IMR-90 (cell line): ENCODE results near the gene SCFD2. TPM values are rescaled to one million over a fixed set of nuclear protein-coding genes. Genes with fewer than 3 reads are reported as not detected.

Experiments
- ATAC-seq: fragments of 200-7000 bp; cut with Tn5 transposase; 2 replicates; pipeline ENCODE4 v1.9.1; 2020; ENCODE audit warnings: low read depth, mild to moderate bottlenecking, moderate library complexity
- BruUV-seq: library from RNA; stranded (reverse); fragments of 400-500 nt; replicated peaks from 2 replicates; lab custom pipeline; 2021; lab: Mats Ljungman, UMichigan
- CTCF ChIA-PET: fragments of 300-600 bp; formaldehyde crosslinking; extraction: SDS; loops from one replicate; lab custom pipeline; 2021; ENCODE audit warnings: antibody characterized with exemption; lab: Yijun Ruan, JAX
- POLR2A ChIA-PET: fragments of 300-600 bp; sonication (Branson Sonifier 250); formaldehyde crosslinking; loops from one replicate; lab custom pipeline; 2022; ENCODE audit warnings: antibody characterized with exemption; ENCODE audit not compliant: unreplicated experiment; lab: Charles Lee
- DNase-seq: peaks from one replicate; pipeline ENCODE4 v3.0.0; 2013
- H2AFZ ChIP-seq: replicated peaks from 2 replicates; pipeline ENCODE3; 2013; ENCODE audit warnings: low read length, mild to moderate bottlenecking; ENCODE audit not compliant: poor library complexity
- H2AK5ac ChIP-seq: 2 replicates; pipeline ENCODE4 v1.6.1; 2013; ENCODE audit warnings: low read depth, low read length, inconsistent platforms
- H2AK9ac ChIP-seq: replicated peaks from 2 replicates; pipeline ENCODE3; 2013; ENCODE audit warnings: mild to moderate bottlenecking, low read depth, low read length, moderate library complexity; ENCODE audit not compliant: poor library complexity
- H2BK120ac ChIP-seq: 2 replicates; pipeline ENCODE4 v1.6.1; 2013; ENCODE audit warnings: low read depth, low read length, inconsistent platforms
- H2BK15ac ChIP-seq: 3 replicates; pipeline ENCODE4 v1.6.1; 2013; ENCODE audit warnings: low read depth, low read length, inconsistent platforms
- H2BK20ac ChIP-seq: 2 replicates; pipeline ENCODE4 v1.6.1; 2013; ENCODE audit warnings: low read depth, mild to moderate bottlenecking, inconsistent platforms, low read length, moderate library complexity
- H2BK5ac ChIP-seq: 2 replicates; pipeline ENCODE4 v1.6.1; 2013; ENCODE audit warnings: mild to moderate bottlenecking, low read depth, low read length, inconsistent platforms; ENCODE audit not compliant: poor library complexity, severe bottlenecking
- H3K14ac ChIP-seq: replicated peaks from 2 replicates; pipeline ENCODE4 v1.6.1; 2013; ENCODE audit warnings: low read depth, low read length, inconsistent platforms
- H3K18ac ChIP-seq: 2 replicates; pipeline ENCODE4 v1.6.1; 2013; ENCODE audit warnings: low read depth, low read length, control low read depth
- H3K23ac ChIP-seq: 2 replicates; pipeline ENCODE4 v1.6.1; 2013; ENCODE audit warnings: low read depth, low read length, inconsistent platforms
- H3K27ac ChIP-seq: 2 replicates; pipeline ENCODE4 v1.5.1; 2013; ENCODE audit warnings: mild to moderate bottlenecking, control low read depth, low read length; ENCODE audit not compliant: insufficient read depth
- H3K27me3 ChIP-seq: 2 replicates; pipeline ENCODE4 v1.6.1; 2013; ENCODE audit warnings: low read length; ENCODE audit not compliant: control insufficient read depth, insufficient read depth
- H3K36me3 ChIP-seq: 2 replicates; pipeline ENCODE4 v1.6.1; 2013; ENCODE audit warnings: low read length, mixed read lengths; ENCODE audit not compliant: control insufficient read depth, insufficient read depth
- H3K4ac ChIP-seq: 2 replicates; pipeline ENCODE4 v1.6.1; 2013; ENCODE audit warnings: low read depth, low read length, inconsistent platforms
- H3K4me1 ChIP-seq: 2 replicates; pipeline ENCODE4 v1.6.1; 2013; ENCODE audit warnings: low read length, mixed read lengths; ENCODE audit not compliant: control insufficient read depth, insufficient read depth
- H3K4me2 ChIP-seq: 2 replicates; pipeline ENCODE4 v1.6.1; 2013; ENCODE audit warnings: low read depth, mild to moderate bottlenecking, control low read depth, low read length, moderate library complexity
- H3K4me3 ChIP-seq: 2 replicates; pipeline ENCODE4 v1.5.1; 2013; ENCODE audit warnings: low read depth, mild to moderate bottlenecking, control low read depth, low read length, moderate library complexity; ENCODE audit not compliant: insufficient read depth
- H3K56ac ChIP-seq: 2 replicates; pipeline ENCODE4 v1.6.1; 2013; ENCODE audit warnings: low read length, inconsistent platforms; ENCODE audit not compliant: insufficient read depth; ENCODE audit errors: extremely low read depth
- H3K79me1 ChIP-seq, 2 experiments: 2 replicates each; pipeline ENCODE4 v1.6.1; 2013; ENCODE audit warnings: low read length in 2 of 2, inconsistent platforms in 1 of 2, low read depth in 1 of 2
- H3K9ac ChIP-seq: 2 replicates; pipeline ENCODE4 v1.6.1; 2013; ENCODE audit warnings: low read depth, low read length, control low read depth
- H3K9me1 ChIP-seq: 2 replicates; pipeline ENCODE4 v1.6.1; 2013; ENCODE audit warnings: low read length, inconsistent platforms; ENCODE audit not compliant: insufficient read depth
- H3K9me3 ChIP-seq: 2 replicates; pipeline ENCODE4 v1.6.1; 2013; ENCODE audit warnings: low read length; ENCODE audit not compliant: control insufficient read depth, insufficient read depth
- H4K20me1 ChIP-seq: 2 replicates; pipeline ENCODE4 v1.6.1; 2013; ENCODE audit warnings: low read length, inconsistent platforms; ENCODE audit not compliant: insufficient read depth
- H4K5ac ChIP-seq: 2 replicates; pipeline ENCODE4 v1.6.1; 2013; ENCODE audit warnings: mild to moderate bottlenecking, low read depth, low read length, control low read depth
- H4K8ac ChIP-seq, 2 experiments: 2 replicates each; pipeline ENCODE4 v1.6.1; 2013; ENCODE audit warnings: low read depth in 2 of 2, low read length in 2 of 2, control low read depth in 1 of 2, inconsistent platforms in 1 of 2
- H4K91ac ChIP-seq: 2 replicates; pipeline ENCODE4 v1.6.1; 2013; ENCODE audit warnings: low read depth, low read length, inconsistent platforms; ENCODE audit not compliant: insufficient read depth
- CEBPB ChIP-seq: IDR thresholded peaks from 2 replicates; pipeline ENCODE4 v1.6.1; 2012; ENCODE audit warnings: low read depth, low read length, improper control_type of control experiment
- RAD21 ChIP-seq: IDR thresholded peaks from 2 replicates; pipeline ENCODE4 v1.6.1; 2012; ENCODE audit warnings: low read length, improper control_type of control experiment
- RFX5 ChIP-seq: IDR thresholded peaks from 2 replicates; pipeline ENCODE4 v1.8.0; 2012; ENCODE audit warnings: low read depth, mild to moderate bottlenecking, low read length, moderate library complexity
- SMC3 ChIP-seq: fragments of 150-350 bp; IDR thresholded peaks from 2 replicates; pipeline ENCODE4 v1.6.1; 2016; ENCODE audit warnings: low read depth, mild to moderate bottlenecking, antibody characterized with exemption, low read length, moderate library complexity
- WGBS, 2 experiments: methylation state at CpG; one replicate each; pipeline versions ENCODE4 v1.1.5 to v1.1.7; 2013; ENCODE audit warnings: missing lambda C conversion rate in 2 of 2; ENCODE audit not compliant: insufficient read length in 1 of 2; ENCODE audit errors: extremely low coverage in 2 of 2; 5-methylcytosine and 5-hydroxymethylcytosine counted together
- dilution Hi-C: fragments of 300-500 bp; cut with HindIII; formaldehyde crosslinking; loops from one replicate; pipeline ENCODE4 v1.14.3; 2018; ENCODE audit warnings: low sequenced_read_pairs; ENCODE audit not compliant: unreplicated experiment
- in situ Hi-C: fragments of 300-500 bp; cut with MboI; formaldehyde crosslinking; loops from 3 replicates; pipeline ENCODE4 v1.14.3; 2019; ENCODE audit warnings: low sequenced_read_pairs, inconsistent platforms, mixed read lengths
- intact Hi-C: fragments of 100-400 bp; cut with micrococcal nuclease; formaldehyde crosslinking; loops from 2 replicates; pipeline ENCODE4 v1.10.0; 2022
- polyA plus RNA-seq, 3 experiments: library from polyadenylated mRNA; depleted of rRNA; stranded (reverse); fragments of >200 nt; gene quantifications; 2 replicates each; pipeline ENCODE4 v1.2.3, GENCODE V29; 2012; ENCODE audit warnings: low replicate concordance in 1 of 3
- total RNA-seq: library from RNA; depleted of rRNA; stranded (reverse); fragments of >200 nt; gene quantifications from 2 replicates; pipeline ENCODE4 v1.2.3, GENCODE V29; 2012
- TF ChIP-seq, protein P1 (sequence below): conservative IDR thresholded peaks from 2 replicates; pipeline ENCODE4 v1.5.1; 2012; ENCODE audit warnings: mild to moderate bottlenecking, low read depth, low read length, improper control_type of control experiment

Gene SCFD2
- total and polyA plus RNA-seq, 2 of the 4 experiments (the other 2 are of a cell fraction): 18.9 to 62.4 TPM

GRCh38 chr4:53196882-53197771 is 168.7 kb downstream of the SCFD2 start:
- H3K9me3 ChIP-seq: no peaks in the 10 kb centered on the region
- DNase-seq: peak; percentile 90
- dilution Hi-C loops: no loop called here
- no TSS peak for BruUV-seq
- no peak overlapping the region for H2AFZ ChIP-seq
- ATAC-seq: peak; percentile 82
- H3K4me1 ChIP-seq: no peaks in the 10 kb centered on the region
- H4K8ac ChIP-seq: peak overlapping the region in 1 of 2 experiments; percentile 45; a peak in 2 of 4 replicates
- no peaks in the 10 kb centered on the region for H3K36me3 ChIP-seq
- POLR2A ChIA-PET: no interaction called here
- no peaks in the 10 kb centered on the region for H3K9me1 ChIP-seq
- H3K23ac ChIP-seq: peak overlapping the region; percentile 55; the same call in 1 of the 2 replicates
- peak overlapping the region; percentile 56; the same call in 1 of the 2 replicates for H3K27ac ChIP-seq
- no peak overlapping the region for H2AK5ac ChIP-seq
- WGBS, 2 experiments: 40% methylated on average over 1 of the region's 4 CpGs; no CpG with 5 or more reads in 1 of the 2 experiments
- H3K4ac ChIP-seq: peak overlapping the region; percentile 29; the same call in 1 of the 2 replicates
- H2BK120ac ChIP-seq: peak overlapping the region; percentile 59; the same call in 1 of the 2 replicates
- no peak overlapping the region for H4K91ac ChIP-seq
- H2BK15ac ChIP-seq: no peak overlapping the region
- peak overlapping the region; percentile 69; the same call in 1 of the 2 replicates for H3K9ac ChIP-seq
- peak overlapping the region; percentile 55 for H3K18ac ChIP-seq
- no peak overlapping the region for H3K14ac ChIP-seq
- no peak overlapping the region for H2AK9ac ChIP-seq
- peak overlapping the region; percentile 71 for H2BK5ac ChIP-seq
- H3K56ac ChIP-seq: peak overlapping the region; percentile 37
- no peaks in the 10 kb centered on the region for H4K20me1 ChIP-seq
- TF ChIP-seq CEBPB (no peak), RFX5 (no peak), SMC3 (peak; percentile 76), RAD21 (peak; percentile 85)
- TF ChIP-seq, protein P1, sequence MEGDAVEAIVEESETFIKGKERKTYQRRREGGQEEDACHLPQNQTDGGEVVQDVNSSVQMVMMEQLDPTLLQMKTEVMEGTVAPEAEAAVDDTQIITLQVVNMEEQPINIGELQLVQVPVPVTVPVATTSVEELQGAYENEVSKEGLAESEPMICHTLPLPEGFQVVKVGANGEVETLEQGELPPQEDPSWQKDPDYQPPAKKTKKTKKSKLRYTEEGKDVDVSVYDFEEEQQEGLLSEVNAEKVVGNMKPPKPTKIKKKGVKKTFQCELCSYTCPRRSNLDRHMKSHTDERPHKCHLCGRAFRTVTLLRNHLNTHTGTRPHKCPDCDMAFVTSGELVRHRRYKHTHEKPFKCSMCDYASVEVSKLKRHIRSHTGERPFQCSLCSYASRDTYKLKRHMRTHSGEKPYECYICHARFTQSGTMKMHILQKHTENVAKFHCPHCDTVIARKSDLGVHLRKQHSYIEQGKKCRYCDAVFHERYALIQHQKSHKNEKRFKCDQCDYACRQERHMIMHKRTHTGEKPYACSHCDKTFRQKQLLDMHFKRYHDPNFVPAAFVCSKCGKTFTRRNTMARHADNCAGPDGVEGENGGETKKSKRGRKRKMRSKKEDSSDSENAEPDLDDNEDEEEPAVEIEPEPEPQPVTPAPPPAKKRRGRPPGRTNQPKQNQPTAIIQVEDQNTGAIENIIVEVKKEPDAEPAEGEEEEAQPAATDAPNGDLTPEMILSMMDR: peak; percentile 80
- CTCF ChIA-PET: interaction anchor here (0.6 to 0.7 kb wide), 6 partner anchors 63 to 714 kb away, joined by 3 to 9 read pairs (median 4); no protein-coding TSS in a partner anchor
- peak overlapping the region; percentile 62 for H3K4me2 ChIP-seq
- no peak overlapping the region; the same call in 1 of the 2 replicates for H4K5ac ChIP-seq
- no peaks in the 10 kb centered on the region for H3K27me3 ChIP-seq
- peaks cover 0 to 8% of the 10 kb centered on the region in 2 experiments; a peak in 2 of 4 replicates for H3K79me1 ChIP-seq
- 0 out of 2 replicates have a peak overlapping the region, but pooled peaks have one; percentile 19 for H2BK20ac ChIP-seq
- peak overlapping the region; percentile 22; the same call in 1 of the 2 replicates for H3K4me3 ChIP-seq
- intact Hi-C loops: loop anchor here (1.0 to 10.0 kb wide), 13 partner anchors 181 to 1031 kb away; partner anchors contain the start of gene CHIC2
- in situ Hi-C loops: loop anchor here (5.0 to 25.0 kb wide), 4 partner anchors 172 to 1040 kb away; no protein-coding TSS in a partner anchor
